Subcutaneous abdominal adipose tissue (tissue), 5 donors: Measurements from ENCODE around the gene TAGLN.
"Not testable (repeated sequence)": the region's sequence is repeated elsewhere in the genome, so short reads cannot be mapped to it uniquely, and the experiment has no call there.

Source experiments
- H3K27ac ChIP-seq: one replicate; pipeline ENCODE4 v1.7.0; 2013; ENCODE audit warnings: low read depth, mild to moderate bottlenecking, inconsistent platforms, low read length, moderate library complexity
- H3K27me3 ChIP-seq, 5 donors: one replicate each; pipeline ENCODE4 v1.7.0; 2013; ENCODE audit warnings: low read length in 5 of 5, inconsistent platforms in 1 of 5; ENCODE audit not compliant: control insufficient read depth in 5 of 5, insufficient read depth in 4 of 5
- H3K36me3 ChIP-seq, 5 donors: one replicate each; pipeline ENCODE4 v1.7.0; 2013; ENCODE audit warnings: low read length in 5 of 5; ENCODE audit not compliant: control insufficient read depth in 5 of 5, insufficient read depth in 5 of 5
- H3K4me1 ChIP-seq, 5 donors: one replicate each; pipeline ENCODE4 v1.7.0; 2013; ENCODE audit warnings: low read length in 5 of 5, mild to moderate bottlenecking in 3 of 5, moderate library complexity in 1 of 5; ENCODE audit not compliant: control insufficient read depth in 5 of 5, insufficient read depth in 5 of 5
- H3K4me3 ChIP-seq, 5 donors: one replicate each; pipeline ENCODE4 v1.7.0; 2013; ENCODE audit warnings: low read length in 5 of 5, low read depth in 1 of 5
- H3K9ac ChIP-seq, 5 donors: one replicate each; pipeline ENCODE4 v1.7.0; 2013; ENCODE audit warnings: low read length in 5 of 5, mild to moderate bottlenecking in 4 of 5, moderate library complexity in 3 of 5
- H3K9me3 ChIP-seq, 5 donors: one replicate each; pipeline ENCODE4 v1.7.0; 2013; ENCODE audit warnings: low read length in 5 of 5; ENCODE audit not compliant: control insufficient read depth in 5 of 5
- donor health status: healthy.
- donor health status: healthy.
- donor health status: healthy.
- donor health status: healthy.
- donor health status: healthy.

TAGLN gene

DNA sequence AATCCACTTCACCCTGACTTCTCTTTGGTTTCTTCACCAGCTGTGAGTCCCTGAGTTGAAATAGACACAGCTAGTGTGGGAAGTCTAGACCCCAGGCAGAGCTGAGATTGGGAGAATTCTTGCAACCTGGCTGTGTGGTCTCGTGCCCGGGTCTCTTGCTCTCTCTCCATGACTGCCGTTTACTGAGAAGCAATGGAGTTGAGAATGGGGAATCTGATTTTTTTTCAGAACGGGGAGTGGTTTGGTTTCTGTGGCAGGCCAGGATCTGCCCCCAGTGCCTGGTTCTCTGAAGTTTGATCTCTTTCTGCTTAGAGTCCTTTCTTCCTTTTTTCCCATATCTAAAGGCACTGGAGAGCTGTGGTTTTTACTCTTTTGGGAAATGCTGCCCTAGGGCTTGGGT lies 19.1 kb upstream of the TAGLN start:
- H3K9me3 ChIP-seq: no peaks in the 10 kb centered on the region
- H3K27me3 ChIP-seq: no peaks in the 10 kb centered on the region
- H3K4me1 ChIP-seq: peaks cover 10 to 46% (median 41%) of the 10 kb centered on the region in 5 donors
- peaks cover 3 to 30% (median 21%) of the 10 kb centered on the region in 5 donors for H3K36me3 ChIP-seq
- peak overlapping the region; percentile 81 to 95 (median 95) for H3K4me3 ChIP-seq
- peak overlapping the region; percentile 88 for H3K27ac ChIP-seq
- peak overlapping the region in 4 of 5 donors; percentile 78 to 95 (median 87) for H3K9ac ChIP-seq

DNA sequence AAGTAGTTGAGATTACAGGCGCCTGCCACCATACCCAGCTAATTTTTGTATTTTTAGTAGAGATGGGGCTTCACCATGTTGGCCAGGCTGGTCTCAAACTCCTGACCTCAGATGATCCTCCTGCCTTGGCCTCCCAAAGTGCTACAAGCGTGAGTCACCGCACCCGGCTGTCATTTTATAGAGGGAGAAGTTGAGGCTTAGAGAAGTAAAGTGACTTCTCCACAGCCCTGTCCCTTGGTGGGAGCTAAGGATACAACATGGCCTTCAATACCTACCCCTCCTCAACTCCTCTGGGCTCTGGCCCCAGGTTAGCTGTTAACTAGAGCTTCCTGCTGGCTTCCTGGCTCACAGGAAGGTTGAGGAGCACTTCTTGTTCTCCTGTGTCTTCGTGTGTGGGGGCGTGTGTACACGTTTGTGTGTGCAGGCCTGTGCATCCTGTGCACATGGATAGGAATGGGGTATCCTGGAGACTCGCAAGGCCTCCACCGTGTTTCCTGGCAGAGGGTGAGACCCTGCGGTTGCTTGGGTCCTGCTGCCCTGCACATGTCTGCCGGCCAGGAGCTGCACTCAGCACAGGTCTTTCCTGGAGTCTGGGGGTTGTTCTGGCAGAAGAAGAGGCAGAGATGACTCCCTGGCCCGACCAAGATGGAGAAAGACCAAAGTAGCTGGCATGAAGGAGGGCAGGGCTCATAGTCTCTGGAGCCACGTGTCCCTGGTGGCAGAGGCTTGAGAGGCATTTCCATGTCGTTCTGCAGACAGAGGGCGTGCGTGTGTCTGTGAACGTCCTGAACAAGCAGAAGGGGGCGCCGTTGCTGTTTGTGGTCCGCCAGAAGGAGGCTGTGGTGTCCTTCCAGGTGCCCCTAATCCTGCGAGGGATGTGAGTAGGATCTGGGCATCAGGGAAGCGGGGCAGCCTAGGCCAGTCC lies 18.2 kb upstream of the TAGLN start:
- Histone ChIP-seq H3K9ac (peak overlapping the region in 1 of 5 donors; percentile 54), H3K27me3 (no peaks in the 10 kb centered on the region), H3K36me3 (peaks cover 3 to 35% (median 24%) of the 10 kb centered on the region in 5 donors), H3K4me1 (peaks cover 10 to 48% (median 37%) of the 10 kb centered on the region in 5 donors), H3K9me3 (no peaks in the 10 kb centered on the region), H3K27ac (peak overlapping the region; percentile 88), H3K4me3 (peak overlapping the region; percentile 4 to 50 (median 35))

DNA sequence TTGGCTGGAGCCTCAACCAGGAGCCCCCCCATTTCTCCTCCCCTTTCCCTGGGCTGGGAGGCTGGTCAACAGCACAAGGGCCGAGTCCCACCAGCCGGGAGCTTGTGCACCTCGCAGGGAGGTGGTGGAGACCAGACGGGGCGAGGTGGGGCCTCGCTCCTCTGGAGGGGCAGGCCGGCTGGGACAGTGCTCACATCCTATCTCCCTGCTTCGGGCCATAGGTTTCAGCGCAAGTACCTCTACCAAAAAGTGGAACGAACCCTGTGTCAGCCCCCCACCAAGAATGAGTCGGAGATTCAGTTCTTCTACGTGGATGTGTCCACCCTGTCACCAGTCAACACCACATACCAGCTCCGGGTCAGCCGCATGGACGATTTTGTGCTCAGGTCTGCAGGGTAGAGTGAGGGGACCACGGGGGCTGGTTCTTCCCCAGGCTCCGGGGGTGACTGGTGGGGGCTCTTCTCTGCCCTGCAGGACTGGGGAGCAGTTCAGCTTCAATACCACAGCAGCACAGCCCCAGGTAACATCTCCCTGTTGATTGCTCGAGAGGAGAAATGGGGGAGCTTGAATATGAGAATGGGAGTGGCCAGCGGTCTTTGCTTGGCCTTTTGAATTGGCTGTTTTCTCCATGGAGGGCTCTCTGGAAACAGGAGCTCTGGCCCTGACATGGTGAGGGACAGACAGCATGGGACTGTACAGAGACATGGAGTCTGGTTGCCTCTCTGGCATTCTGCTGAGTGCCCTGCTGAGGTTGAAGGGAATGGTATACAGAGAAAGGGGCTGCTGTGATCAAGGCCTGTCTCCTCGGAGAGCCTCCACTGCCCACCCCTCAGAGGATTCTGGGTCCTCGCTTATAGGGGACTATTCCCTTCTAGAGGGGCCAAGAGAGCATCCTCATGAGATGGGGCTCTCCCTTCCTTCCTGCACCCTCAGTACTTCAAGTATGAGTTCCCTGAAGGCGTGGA lies 17.3 kb upstream of the TAGLN start:
- H3K27me3 ChIP-seq: no peaks in the 10 kb centered on the region
- no peak overlapping the region for H3K9ac ChIP-seq
- H3K27ac ChIP-seq: no peak overlapping the region
- peak overlapping the region in 1 of 5 donors; percentile 49 for H3K4me3 ChIP-seq
- H3K36me3 ChIP-seq: peaks cover 3 to 45% (median 29%) of the 10 kb centered on the region in 5 donors
- H3K4me1 ChIP-seq: peaks cover 10 to 54% (median 46%) of the 10 kb centered on the region in 5 donors
- H3K9me3 ChIP-seq: no peaks in the 10 kb centered on the region

DNA sequence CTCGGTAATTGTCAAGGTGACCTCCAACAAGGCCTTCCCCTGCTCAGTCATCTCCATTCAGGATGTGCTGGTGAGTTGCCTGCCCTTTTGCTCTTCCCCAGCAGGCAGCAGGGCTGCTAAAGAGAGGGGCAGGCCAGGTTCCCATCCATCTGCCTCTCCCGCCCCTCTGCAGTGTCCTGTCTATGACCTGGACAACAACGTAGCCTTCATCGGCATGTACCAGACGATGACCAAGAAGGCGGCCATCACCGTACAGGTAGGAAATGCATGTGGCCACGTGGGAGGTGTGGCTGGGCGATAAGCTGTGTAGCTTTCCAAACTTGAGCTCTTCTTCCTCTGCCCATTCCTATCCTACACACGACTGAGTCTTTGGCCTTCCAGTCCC lies 16.6 kb upstream of the TAGLN start:
- peaks cover 3 to 51% (median 35%) of the 10 kb centered on the region in 5 donors for H3K36me3 ChIP-seq

DNA sequence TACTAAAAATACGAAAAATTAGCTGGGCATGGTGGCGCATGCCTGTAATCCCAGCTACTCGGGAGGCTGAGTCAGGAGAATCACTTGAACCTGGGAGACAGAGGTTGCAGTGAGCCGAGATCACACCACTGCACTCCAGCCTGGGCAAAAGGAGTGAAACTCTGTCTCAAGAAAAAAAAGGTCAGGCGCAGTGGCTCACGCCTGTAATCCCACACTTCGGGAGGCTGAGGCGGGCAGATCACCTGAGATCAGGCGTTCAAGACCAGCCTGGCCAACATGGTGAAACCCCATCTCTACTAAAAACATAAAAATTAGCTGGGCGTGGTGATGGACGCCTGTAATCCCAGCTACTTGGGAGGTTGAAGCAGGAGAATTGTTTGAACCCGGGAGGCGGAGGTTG lies 16.0 kb upstream of the TAGLN start:
- not testable (repeated sequence) for H3K9me3 ChIP-seq, H3K4me3 ChIP-seq, H3K27me3 ChIP-seq, H3K9ac ChIP-seq, H3K27ac ChIP-seq
- peaks cover 10 to 59% (median 47%) of the 10 kb centered on the region in 5 donors for H3K4me1 ChIP-seq
- peaks cover 3 to 58% (median 42%) of the 10 kb centered on the region in 5 donors for H3K36me3 ChIP-seq

More for the DNA sequence above, 16.6 kb upstream of the TAGLN start:
- H3K27ac ChIP-seq: no peak overlapping the region
- peaks cover 10 to 59% (median 52%) of the 10 kb centered on the region in 5 donors for H3K4me1 ChIP-seq
- H3K27me3 ChIP-seq: no peaks in the 10 kb centered on the region
- H3K9me3 ChIP-seq: no peaks in the 10 kb centered on the region
- no peak overlapping the region for H3K4me3 ChIP-seq
- H3K9ac ChIP-seq: no peak overlapping the region

DNA sequence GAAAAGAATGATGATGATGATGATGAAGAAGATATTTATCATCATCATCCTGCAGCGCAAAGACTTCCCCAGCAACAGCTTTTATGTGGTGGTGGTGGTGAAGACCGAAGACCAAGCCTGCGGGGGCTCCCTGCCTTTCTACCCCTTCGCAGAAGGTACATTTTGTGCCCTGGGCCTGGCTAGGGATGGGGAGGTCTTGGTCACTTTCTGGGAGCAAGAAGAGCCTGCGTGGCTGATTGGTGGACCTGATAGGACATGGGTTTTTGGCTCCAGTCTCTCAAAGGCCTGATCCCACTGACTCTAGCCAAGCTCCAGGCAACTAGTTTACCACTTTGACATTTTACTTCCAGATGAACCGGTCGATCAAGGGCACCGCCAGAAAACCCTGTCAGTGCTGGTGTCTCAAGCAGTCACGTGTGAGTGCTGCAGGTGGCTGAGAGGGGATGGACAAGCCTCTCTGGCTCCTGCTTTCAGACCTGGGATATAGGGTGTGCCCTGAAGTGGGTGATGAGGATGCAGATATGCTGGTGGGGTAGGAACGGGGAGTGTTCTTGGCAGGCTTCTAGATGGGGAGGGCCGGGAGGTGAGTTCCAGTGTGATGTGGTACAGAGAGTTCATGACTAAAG lies 15.3 kb upstream of the TAGLN start:
- Histone ChIP-seq H3K27ac (no peak overlapping the region), H3K36me3 (peaks cover 3 to 64% (median 48%) of the 10 kb centered on the region in 5 donors), H3K4me1 (peaks cover 10 to 60% (median 49%) of the 10 kb centered on the region in 5 donors)

DNA sequence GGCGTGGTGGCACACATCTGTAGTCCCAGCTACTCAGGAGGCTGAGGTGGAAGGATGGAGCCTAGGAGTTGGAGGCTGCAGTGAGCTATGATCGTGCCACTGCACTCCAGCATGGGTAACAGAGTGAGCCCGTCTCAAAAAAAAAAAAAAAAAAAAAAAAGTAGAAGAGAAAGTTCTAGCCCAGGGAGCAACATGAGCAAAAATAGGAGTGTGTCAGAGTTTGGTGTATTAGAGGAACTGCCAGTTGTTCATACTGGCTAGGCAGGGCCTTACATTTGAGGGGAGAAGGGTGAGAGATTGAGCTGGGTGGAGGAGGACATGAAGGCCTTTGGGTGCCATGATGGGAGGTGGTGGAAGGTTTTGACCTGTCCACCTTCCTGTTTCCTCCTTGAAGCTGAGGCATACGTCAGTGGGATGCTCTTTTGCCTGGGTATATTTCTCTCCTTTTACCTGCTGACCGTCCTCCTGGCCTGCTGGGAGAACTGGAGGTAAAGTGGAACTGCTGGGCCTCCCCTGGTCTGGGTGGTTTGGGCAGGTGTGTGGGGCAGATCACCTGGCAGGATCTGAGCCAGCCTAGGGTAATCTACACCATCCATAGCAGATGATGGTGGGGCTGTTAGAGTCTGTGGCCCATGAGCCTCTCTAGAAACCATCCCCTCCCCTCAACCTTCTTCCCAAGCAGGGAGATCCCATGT lies 13.3 kb upstream of the TAGLN start:
- peak overlapping the region in 1 of 5 donors; percentile 10 for H3K4me3 ChIP-seq
- H3K36me3 ChIP-seq: peaks cover 3 to 85% (median 68%) of the 10 kb centered on the region in 5 donors
- H3K27ac ChIP-seq: no peak overlapping the region
- H3K4me1 ChIP-seq: peaks cover 4 to 56% (median 36%) of the 10 kb centered on the region in 5 donors
- H3K27me3 ChIP-seq: no peaks in the 10 kb centered on the region
- H3K9ac ChIP-seq: peak overlapping the region in 2 of 5 donors; percentile 22 to 60
- H3K9me3 ChIP-seq: no peaks in the 10 kb centered on the region

More for the DNA sequence above, 15.3 kb upstream of the TAGLN start:
- Histone ChIP-seq H3K9me3 (no peaks in the 10 kb centered on the region), H3K4me3 (no peak overlapping the region), H3K9ac (no peak overlapping the region), H3K27me3 (no peaks in the 10 kb centered on the region)

DNA sequence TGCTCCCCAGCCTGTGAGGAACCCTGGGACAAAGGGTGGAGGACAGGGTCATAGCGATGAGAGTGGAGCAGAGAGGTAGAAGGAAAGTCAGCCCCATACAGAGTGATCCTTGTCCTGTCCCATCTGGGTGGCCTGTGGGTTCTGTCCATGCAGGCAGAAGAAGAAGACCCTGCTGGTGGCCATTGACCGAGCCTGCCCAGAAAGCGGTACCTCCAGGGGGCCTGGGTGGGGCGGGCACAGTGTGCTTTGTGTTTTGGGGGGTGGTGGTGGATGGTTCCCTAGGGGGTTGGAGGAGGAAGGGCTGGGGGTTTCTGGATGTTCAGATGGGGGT lies 12.8 kb upstream of the TAGLN start:
- Histone ChIP-seq H3K27me3 (no peaks in the 10 kb centered on the region), H3K4me3 (peak overlapping the region in 2 of 5 donors; percentile 10 to 27), H3K27ac (no peak overlapping the region), H3K9me3 (no peaks in the 10 kb centered on the region), H3K4me1 (peaks cover 0 to 51% (median 31%) of the 10 kb centered on the region in 5 donors), H3K36me3 (peaks cover 3 to 87% (median 69%) of the 10 kb centered on the region in 5 donors), H3K9ac (peak overlapping the region in 2 of 5 donors; percentile 22 to 60)

DNA sequence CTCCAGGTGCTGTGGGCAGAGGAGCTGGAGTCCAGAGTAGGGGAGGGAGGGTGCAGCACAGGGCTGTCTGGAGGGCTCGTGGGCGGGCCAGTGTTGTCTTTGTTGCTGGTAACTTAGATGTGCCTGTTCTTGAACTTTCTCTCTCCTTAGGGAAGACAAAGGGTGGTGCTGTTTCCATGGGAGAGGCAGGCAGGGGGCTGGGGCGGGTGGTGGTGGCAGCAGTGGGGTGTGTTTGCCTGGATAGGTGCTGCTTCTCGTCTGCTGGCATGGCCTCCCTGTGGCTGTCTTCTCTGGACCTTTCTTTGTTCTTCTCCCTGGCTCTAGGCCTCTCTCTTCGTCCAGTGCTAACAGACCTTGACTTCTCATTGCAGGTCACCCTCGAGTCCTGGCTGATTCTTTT lies 12.2 kb upstream of the TAGLN start:
- peak overlapping the region in 2 of 5 donors; percentile 30 to 60 for H3K9ac ChIP-seq
- peak overlapping the region in 1 of 5 donors; percentile 10 for H3K4me3 ChIP-seq
- H3K36me3 ChIP-seq: peaks cover 3 to 90% (median 74%) of the 10 kb centered on the region in 5 donors
- no peaks in the 10 kb centered on the region for H3K27me3 ChIP-seq
- H3K4me1 ChIP-seq: peaks cover 0 to 47% (median 27%) of the 10 kb centered on the region in 5 donors
- no peaks in the 10 kb centered on the region for H3K9me3 ChIP-seq
- no peak overlapping the region for H3K27ac ChIP-seq
